ENCODE measurements around the gene LHX4. TPM values are rescaled to one million over a fixed set of nuclear protein-coding genes. Genes with fewer than 3 reads are reported as not detected.

LHX4 gene
- total RNA-seq, 1 experiment from 2014 or later, result 0.79 TPM

DNA sequence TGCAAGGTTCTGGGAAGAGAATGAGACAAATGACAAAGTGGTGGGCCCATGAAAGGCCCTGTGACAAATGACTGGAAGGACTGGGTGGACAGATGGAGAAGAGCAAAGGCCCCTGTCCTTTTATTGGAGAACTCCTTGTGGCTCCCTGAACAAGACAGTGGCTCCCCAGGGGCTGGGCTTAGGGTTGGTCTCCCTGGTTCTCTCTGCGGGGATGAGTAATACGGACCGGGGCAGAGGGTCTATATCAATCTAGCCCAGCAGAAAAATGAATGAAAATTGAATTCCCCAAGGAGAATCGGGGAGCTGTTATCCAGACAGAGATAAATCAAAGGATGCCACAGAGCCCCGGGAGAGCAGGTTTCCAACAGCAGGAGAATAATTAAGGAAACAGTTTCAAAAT lies 5.2 kb upstream of the LHX4 start:
- DNase-seq (ENCODE audit: extremely low read depth, low read depth), result no peak

DNA sequence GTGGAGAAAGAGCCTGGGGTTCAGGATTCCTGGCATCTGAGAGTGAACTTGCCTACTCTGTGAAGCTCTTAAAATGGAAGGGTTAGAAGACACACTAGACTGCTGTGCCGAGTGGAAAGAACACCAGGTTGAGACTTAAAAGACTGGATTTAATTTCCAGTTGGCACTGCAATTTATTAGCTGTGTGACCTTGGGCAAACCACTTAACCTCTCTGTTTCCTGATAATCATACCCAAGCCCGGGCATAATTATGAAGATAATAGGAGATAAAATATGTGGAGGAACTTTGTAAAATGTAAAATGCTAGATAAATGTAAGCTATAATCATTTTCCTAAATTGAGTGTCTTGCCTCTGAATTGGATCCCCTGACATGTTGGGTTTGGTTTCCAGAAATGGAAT lies 4.7 kb upstream of the LHX4 start:
- no peak for DNase-seq (ENCODE audit: extremely low read depth, low read depth)

DNA sequence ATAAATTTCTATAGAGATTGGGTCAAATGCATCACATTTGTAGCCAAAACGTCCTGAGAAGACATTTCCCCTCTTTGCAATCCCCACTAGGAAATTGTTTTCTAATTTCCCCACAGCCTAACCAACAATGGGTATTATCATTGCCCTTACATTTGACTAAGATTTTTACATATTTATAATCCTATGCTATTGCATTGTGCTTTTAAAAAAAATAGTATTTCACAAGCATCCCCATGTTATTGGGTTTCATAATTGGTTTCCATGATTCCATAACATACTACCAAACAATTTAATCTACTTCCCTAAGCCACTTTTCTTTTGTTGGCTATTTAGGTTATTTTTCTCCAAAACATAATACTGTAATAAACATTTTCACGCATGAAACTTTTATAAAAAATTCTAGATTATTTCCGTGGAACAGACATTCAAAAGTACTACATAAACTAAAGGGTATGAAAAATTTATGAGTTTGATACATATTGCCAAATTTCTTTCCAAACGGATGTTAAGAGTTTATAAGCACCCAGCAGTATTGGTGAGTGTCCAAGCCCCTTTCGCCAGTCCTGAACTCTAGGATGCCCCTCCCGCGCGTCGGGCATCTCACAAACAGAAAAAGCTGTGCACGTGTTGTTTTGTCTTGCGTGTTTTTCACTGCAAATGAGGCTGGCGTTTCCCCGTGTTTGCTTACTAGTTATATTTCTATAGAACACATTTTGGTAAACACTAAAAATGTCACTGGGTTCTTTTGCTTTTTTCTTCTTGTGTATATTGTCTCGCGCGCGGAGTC lies 2.0 kb upstream of the LHX4 start:
- no peak for DNase-seq (ENCODE audit: extremely low read depth, low read depth)

DNA sequence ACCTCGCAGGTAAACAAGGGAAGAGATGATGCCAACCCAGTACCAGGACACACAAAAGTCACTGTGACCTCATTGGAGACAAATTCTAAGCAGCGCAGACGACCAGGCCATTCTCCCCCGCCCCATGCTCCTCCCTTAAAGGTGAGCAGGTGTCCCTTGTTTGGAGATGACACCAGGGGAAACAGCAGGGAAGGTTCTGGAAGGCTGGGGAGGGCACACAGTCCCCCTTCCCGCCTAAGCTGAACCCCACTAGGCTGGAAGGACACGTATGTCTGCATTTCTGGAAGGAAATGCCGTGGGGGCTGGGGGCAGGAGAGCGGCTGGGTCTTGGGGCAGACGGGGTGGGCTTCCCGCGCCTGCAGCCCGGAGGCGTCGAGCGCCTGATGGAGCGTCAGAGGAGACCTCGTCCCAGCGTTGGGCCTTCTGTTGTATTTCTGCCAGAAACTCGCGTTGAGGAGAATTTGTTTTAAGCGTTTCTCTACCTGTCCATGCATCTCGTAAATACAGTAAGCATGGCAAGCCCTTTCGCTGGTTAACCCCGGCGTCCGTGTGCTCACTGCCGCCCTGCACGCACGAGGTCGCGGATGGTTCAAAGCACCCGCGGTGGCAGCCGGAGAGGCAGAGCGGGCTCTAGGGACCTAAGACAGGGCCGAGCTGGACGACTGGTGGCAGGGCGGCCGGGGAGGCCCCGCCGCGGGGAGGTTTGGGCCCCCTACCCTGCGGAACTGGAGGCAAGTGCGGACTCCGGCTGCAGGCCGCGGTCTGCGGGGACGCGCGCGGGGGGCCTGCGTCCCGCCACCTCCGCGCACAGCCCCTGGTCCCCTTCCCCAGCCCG lies 1.2 kb upstream of the LHX4 start:
- no peak for DNase-seq (ENCODE audit: extremely low read depth, low read depth)

- no peak for DNase-seq (ENCODE audit: extremely low read depth, low read depth)
Observed at GRCh38 chr1:180230416-180230790, 339 bp downstream of the LHX4 start.

DNA sequence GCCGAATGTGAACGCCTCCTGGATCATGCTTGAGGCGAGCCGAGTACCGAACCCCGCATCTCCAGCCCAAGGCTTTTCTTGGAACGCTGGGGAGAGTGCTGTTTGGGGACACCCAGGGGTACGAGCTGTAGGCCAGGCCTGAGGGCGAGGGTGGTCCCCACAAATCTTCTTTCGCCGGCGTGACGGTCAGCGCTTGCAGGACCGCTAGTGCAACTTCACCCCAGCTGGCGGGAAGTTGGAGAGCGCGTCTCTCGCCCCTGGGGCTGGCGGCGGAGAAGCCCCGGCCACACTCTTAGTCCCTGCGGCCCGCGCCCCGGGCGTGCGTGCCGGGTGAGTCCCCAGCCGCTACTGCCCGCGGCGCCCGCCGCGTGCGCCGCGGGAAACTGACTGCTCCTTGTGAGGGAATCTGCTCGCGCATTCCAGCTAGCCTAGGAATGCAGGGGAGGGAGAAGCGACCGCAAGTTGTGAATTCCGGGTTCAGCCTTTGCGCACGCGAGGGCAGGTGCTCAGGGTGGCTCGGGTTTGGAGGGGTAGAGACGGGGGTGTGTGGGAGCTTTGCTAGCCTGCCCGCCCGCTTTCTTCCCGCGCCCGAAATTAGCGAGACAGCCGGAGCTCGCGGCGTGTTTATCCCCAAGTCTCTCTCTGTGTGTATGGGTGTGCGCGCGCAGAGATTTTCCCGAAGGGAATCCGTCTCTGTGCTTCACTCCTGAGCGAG lies 884 bp downstream of the LHX4 start:
- DNase-seq (ENCODE audit: extremely low read depth, low read depth), result peak; percentile 32

- peak; percentile 64 for DNase-seq (ENCODE audit: extremely low read depth, low read depth)
Observed at GRCh38 chr1:180231506-180231921, 1.4 kb downstream of the LHX4 start.

- no peak for DNase-seq (ENCODE audit: extremely low read depth, low read depth)
Observed at GRCh38 chr1:180231936-180232335, 1.9 kb downstream of the LHX4 start.

- no peak for DNase-seq (ENCODE audit: extremely low read depth, low read depth)
Observed at GRCh38 chr1:180232521-180233043, 2.5 kb downstream of the LHX4 start.

DNA sequence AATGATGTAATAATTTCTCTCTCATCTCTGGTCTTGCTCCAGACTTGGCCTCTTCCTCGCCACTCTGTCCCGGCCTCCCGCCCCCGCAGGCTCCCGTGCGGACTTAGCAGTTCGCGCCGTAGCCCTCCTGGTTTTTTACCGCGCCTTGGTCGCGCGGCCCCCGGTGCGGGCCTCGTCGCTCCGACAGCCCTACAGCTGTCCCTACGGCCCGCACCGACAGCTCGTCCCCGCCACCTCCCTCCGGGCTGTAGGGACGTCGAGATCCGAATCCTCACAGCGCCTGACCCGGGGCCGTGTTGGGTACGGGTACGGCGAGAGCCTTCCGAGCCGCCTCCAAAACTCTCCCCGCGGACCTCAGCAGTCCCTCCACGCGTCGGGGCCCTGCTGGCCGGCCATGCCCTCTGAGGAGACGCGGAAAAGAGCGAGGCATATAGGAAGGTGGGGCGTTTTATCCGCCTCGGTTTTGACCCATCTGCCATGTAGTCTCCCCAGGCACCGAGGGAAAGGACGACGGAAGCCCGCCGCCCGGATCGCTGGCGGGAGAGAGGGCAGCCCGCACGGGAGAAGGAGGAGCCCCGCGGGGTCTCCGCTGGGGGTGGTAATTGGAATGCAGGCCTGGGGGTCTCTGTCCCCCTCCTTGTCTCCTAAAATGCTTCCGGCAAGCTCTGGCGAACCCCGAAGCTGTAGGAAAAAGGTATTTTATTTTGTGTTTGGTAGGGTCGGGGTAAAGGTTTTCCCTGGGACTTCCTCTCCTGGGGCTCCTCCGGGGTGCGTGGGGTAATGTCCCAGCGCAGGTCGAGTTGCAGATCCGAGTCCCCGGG lies 3.3 kb downstream of the LHX4 start:
- no peak for DNase-seq (ENCODE audit: extremely low read depth, low read depth)

DNA sequence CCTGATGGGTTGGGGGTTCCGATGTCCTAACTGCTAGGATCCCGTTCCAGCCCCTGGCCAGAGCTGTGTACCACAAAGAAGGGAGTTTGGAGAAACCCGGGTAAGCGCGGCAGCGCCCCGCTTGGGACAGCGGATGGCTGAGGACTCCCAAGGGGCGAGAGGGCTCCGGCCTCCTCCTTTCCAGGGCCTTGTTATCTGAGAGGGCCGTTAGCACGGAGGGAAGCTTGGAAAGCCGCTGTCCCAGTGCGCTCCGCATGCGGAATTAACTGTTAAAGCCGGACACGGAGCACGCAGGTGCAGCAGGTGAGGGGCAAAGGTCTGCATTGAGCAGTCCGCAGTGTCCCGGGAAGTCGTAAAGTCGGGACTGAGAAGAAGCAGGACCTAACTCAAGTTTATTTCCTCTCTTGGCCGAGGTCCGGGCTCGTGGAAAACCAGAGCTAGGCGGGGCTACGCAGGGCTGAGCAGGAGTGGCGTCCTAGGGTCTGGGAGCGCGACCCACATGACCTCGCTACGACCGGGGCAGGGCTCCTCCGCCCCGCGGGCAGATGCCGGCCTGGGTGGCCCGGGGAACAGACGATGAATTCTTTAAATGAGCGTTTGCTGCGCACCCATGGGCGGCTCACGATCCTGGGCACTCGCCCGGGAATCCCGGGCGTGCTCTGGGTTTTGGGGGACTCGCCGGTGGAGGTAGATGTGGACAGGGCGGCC lies 4.5 kb downstream of the LHX4 start:
- DNase-seq (ENCODE audit: extremely low read depth, low read depth), result no peak

GRCh38 chr1:180235077-180235501 lies 5.0 kb downstream of the LHX4 start:
- DNase-seq (ENCODE audit: extremely low read depth, low read depth), result no peak

GRCh38 chr1:180235502-180236239 lies 5.6 kb downstream of the LHX4 start:
- DNase-seq (ENCODE audit: extremely low read depth, low read depth), result no peak

GRCh38 chr1:180236698-180237509 lies 6.8 kb downstream of the LHX4 start:
- no peak for DNase-seq (ENCODE audit: extremely low read depth, low read depth)

DNA sequence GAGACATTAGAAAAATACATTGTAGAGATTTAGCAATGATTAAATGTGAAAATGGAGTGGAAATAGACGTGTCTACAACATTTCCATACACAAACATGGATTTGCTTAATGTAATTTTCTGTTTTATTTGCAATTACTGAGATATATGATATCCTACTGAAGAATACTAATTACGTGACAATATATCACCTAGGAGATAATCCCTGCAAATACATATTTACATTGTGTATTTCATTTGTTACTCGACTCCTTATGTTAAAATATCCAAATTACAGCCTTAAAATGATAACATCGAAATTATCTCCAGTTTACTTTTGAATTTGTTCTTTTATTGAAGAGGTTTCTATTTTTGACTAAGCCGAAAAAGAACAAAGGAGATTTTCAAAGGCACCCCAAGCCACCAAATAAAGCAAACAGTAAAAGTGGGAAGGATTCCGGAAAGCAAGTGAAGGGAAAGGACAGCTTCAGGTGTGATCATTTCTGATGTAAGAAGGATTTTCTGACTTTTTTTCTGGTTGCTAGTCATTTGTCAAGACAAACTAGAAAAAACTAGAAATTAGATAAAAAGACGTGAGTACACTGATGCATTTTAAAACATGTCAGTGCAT lies 7.9 kb downstream of the LHX4 start:
- no peak for DNase-seq (ENCODE audit: extremely low read depth, low read depth)

DNA sequence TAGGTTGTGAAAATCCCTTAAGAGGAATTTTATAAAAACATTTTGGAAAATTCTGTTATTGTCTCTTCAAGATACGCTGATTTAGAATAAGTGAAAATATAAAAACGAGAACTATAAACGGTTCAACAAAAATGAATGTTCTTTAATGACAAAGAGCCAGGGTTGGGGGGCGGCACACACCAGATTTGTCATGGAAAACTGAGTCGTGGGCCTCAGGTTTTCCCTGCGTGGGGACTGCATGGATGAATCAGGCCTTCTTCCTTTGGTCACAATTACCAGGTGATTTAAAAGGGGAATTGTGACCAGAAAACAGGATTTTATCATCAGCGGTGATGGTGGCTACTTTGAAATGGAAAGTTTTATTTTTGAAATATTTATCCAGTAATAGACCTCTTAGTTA lies 8.6 kb downstream of the LHX4 start:
- DNase-seq (ENCODE audit: extremely low read depth, low read depth), result no peak

Data from NCI-H460 (cell line).